GM18873 (cell line): ENCODE data around the gene MATN1.

Experiments
- ATAC-seq: cut with Tn5 transposase; IDR thresholded peaks from one replicate; pipeline ENCODE4 v1.9.1; 2021; ENCODE audit warnings: mild to moderate bottlenecking, moderate library complexity, moderate number of reproducible peaks; ENCODE audit not compliant: unreplicated experiment, low FRiP score

The MATN1 gene

GRCh38 chr1:30686236-30686935, 37.0 kb downstream of the MATN1 start:
- no peak for ATAC-seq

DNA sequence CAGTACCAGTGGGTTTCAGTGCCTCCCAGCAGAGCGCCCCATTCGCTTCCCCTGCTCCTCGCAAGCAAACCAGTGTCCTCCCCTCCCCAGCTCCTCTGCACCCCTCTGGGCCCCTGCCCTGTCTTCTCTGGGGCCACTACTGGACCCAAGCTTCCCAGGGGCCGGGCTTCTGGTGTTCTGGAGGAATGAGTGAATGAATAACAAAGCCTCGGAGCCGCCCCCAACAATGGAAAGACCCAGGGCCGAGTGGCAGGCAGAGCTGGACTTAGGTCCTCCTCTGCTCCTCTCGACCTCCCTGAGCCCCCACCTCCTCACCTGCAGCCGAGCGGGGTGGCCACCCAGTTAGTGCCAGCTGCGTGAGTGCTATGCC, 37.6 kb downstream of the MATN1 start:
- ATAC-seq = no peak

DNA sequence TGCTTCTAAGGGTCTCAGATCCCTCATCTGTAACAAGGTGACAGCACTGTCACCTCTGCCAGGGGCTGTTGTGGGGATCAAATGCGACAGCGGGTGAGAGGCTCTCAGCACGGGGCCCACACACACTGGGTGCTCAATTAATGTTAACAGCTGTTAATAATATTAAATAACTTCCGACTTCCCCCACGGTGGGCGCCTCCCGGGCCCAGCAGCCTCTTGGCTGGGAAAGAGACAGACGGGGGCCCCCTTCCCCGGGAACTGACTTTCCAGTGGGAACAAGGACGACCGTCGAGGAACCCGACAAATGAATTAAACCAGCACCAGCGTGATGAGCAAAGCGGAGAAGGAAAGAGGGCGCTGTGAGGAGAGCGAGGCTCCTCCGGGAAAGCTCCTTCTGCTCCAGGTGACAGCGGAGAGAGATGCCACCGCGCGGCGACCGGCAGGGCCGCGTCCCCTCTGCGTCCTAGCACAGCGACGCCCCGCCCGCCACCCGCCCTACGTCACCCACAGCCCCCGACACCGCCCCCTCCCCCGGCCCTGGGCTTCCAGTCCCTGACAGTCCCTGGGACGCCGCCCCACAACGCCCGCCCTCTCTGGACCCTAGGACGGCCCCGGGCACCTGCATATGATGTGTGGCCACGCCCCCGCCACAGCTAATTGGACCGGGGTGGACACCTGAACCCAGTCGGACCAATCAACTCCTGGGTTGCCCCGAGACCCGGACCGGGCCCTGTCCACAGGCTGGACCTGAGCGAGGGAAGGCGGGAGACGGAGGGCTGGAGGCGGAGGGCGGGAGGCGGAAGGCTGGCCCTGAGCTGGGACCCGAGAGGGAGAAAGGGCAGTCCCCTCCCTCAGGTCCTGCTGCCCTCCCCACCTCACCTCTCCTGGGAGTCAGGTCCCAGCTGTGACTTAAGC, 38.2 kb downstream of the MATN1 start:
- ATAC-seq = no peak

GRCh38 chr1:30684259-30684658, 39.1 kb downstream of the MATN1 start:
- no peak for ATAC-seq

- ATAC-seq = no peak
Measured at GRCh38 chr1:30683699-30684098, 39.7 kb downstream of the MATN1 start.

- no peak for ATAC-seq
Measured at GRCh38 chr1:30682396-30683275, 40.7 kb downstream of the MATN1 start.

- ATAC-seq = no peak
Measured at GRCh38 chr1:30681782-30682181, 41.6 kb downstream of the MATN1 start.

DNA sequence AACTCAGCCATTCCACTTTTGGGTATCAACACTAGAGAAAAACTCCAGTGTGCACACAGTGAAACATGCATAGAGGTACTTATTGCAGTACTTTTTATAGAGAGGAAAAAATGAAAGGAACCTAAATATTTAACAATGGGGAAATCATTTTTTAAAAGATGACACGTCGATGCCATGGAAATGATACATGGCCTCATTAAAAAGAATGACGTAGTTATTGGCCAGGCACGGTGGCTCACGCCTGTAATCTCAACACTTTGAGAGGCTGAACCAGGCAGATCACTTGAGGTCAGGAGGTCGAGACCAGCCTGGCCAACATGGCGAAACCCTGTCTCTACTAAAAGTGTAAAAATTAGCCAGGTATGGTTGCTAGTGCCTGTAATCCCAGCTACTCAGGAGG, 42.5 kb downstream of the MATN1 start:
- ATAC-seq = no peak

- no peak for ATAC-seq
Measured at GRCh38 chr1:30680429-30680828, 43.0 kb downstream of the MATN1 start.

- no peak for ATAC-seq
Measured at GRCh38 chr1:30679976-30680305, 43.4 kb downstream of the MATN1 start.

DNA sequence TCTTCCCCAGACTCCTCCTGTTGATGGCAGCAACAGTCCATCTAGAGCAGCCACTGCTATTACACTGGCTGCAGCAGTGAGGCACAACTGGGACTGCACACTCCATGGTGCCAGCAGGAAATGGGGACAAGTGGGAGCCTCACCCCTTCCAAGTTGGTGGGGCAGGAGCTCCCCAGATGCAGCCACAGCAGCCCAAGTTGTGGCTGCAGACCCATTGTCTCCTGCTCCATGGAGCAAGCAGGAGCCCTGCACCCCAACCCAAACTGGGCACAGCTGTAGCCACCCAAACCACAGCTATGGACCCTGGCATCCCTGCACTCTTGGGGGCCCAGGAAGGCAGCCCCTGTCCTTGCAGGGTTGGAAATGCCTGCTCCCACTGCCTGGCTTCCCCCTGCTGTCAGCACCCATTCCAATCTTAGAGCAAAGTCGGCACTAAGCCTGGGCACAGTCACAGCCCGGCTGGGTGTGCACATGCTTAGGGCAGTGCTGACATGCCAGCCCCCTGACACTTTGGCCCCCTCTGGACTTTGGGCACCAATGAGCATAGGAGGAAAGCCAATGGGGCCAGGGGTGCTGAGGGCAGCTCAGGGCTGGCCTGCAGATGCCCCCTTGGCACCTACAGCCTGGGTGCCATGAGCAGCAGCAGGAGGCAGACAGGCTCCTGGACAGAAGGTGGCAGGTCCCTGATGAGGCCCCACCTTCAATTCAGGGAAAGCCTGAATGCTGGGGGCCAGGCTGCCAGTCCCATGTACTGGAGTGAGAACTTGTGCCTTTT, 44.0 kb downstream of the MATN1 start:
- ATAC-seq = no peak

DNA sequence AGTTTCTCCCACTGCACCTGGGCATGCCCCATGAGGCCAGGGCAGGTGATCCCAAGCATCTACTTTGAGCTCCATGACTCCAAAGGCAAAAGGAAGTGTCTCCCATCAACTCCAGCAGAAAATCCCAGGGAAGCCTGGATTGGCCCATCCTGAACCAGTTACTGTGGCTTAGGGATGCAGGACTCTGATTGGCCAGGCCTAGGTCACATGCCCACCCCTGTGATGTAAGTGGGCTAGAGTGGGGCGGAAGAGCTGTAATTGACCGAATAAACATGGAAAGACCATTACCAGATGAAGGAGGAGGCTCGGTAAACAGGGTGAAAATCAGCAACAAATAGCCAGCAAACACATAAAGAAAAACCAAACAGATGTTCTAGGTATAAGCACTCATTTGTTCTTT, 45.2 kb downstream of the MATN1 start:
- ATAC-seq = no peak

DNA sequence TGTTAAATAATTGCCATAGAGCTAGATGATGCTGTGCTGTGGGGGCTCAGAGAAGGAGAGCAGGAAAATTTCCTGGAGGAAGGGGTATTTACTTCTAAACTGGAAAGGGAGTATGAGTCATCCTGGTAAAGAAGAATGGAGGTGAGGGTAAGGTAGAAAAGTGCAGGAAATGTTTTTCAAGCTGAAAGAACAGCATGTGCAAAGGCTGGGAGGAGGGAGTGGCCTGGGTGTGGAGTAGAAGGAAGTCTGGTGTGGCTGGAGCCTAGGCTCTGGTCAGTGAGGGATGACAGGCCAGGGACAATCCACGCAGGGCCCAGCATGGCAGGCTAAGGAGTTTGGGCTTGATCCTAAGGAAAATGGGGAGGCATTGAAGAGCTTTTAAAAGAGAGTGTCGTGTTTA, 45.9 kb downstream of the MATN1 start:
- ATAC-seq = no peak

DNA sequence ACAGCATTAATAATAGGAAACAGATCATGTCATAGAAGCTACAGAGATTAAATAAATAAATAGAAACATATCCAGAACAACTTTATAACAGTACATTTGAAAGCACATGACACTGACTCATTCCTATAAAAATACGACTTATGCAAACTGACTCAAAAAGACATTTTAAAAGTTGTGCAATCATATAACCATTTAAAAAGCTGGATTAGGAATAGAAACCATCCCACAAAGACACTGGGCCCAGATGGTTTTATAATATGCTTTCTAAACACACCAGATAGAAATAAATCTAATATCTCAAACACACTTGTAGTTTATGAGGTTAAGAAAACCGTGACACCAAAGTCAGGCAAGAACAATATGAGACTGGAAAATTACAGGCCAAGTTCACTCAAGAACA, 47.6 kb downstream of the MATN1 start:
- ATAC-seq = no peak

GRCh38 chr1:30675289-30675688, 48.1 kb downstream of the MATN1 start:
- no peak for ATAC-seq

DNA sequence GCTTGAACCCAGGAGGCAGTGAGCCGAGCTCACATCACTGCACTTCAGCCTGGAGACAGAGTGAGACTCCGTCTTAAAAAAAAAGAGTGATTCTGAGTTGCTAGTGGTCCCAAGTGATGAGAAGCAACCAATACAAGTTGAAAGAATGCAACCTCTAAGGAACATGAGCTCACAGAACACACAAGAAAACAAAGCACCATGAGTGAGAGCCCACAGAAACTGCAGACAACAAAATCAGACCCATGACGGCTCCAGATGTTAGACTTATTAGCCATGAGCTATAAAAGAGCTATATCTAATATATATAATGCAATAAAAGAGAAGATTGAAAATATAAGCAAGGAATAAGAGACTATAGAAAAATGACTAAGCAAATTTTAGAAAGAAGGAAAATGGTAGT, 50.0 kb downstream of the MATN1 start:
- no peak for ATAC-seq

GRCh38 chr1:30672661-30673060, 50.7 kb downstream of the MATN1 start:
- no peak for ATAC-seq

DNA sequence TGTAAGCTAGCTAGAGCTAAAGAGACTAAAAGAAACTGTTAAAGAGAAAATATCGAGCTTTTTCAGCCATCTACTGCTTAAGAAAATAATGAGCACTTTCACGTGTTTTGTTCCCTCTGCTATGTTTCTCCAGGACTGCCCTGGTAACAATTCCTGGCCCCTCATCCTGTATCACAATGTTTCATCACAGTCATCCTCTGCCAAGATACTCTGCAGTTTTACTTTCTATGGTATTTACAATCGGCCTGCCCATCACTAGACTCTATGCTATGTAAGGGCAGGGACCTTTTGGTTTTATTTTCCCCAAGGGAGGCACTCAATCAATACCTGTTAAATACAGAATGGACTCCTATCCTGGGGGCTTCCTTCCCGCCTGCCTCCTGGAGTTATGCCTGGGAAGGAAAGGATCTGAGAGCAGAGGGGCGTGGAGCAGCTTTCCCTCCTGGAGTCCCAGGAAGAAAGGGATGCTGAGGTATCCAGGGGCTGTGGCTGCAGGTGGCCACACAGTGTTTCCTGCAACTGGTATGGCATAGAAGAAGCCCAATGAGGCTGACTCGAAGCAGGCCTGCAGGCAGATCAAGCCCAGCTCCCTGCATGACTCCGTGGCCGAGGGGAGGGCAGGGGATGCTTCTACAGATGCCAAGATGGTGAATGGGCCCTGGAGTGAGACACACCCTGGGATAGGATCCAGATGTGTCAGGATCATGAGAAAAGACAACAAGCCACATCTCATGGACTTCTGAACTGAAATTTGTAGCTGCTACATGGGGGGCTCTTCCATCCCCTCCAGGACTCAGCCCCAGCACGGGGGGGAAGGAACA, 52.9 kb downstream of the MATN1 start:
- ATAC-seq = no peak

DNA sequence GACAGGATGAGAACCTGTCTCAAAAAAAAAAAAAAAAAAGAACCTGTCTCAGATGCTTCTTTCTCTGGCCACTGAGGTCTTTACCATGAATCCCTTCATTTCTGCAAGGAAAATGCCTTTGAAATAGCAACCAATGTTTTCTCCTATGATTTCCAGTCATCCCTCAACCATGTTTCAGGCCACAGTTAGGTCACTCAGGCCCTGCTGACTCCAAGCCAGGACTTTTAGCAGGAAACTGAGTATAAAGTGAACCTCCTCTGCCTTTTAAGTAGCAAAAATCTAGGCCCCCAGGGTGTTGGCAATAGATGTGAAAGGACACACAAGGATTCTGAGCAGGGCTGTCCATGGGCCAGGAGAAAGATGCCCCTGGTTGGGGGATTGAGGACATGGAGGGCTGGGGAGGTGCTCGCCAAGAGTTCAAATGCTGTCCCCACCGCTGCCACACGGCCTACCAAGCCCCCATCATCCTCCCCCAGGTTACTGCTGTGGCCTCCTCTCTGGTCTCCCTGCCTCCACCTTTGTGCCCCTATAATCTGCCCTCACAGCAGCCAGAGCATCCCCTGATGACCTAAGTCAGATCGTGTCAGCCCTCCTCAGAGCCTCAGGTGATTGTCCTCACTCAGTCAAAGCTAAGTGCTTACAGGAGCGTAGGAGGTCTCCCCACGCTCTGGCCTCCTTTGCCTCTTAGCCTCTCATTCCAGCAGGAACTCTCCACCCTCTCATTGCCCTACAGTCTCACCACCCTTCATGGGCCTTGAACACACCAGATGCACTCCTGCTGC, 54.6 kb downstream of the MATN1 start:
- ATAC-seq = no peak
